Smooth muscle cell (in vitro differentiated cells): Measurements from ENCODE around the gene POU2F2. TPM values are rescaled to one million over a fixed set of nuclear protein-coding genes. Genes with fewer than 3 reads are reported as not detected.

Experiments
- DNase-seq: peaks from one replicate; lab custom pipeline; 2025; ENCODE audit not compliant: unreplicated experiment; lab: John Stamatoyannopoulos, UW
- H2AFZ ChIP-seq: fragments of 200-600 bp; sonication (generic); 2 replicates; pipeline ENCODE4 v1.6.0; 2016; ENCODE audit warnings: antibody characterized with exemption, low read depth, mild to moderate bottlenecking
- H3F3A ChIP-seq: fragments of 200-600 bp; sonication (generic); 2 replicates; pipeline ENCODE4 v1.6.0; 2017; ENCODE audit warnings: antibody characterized with exemption, low read depth
- H3K27ac ChIP-seq: fragments of 200-600 bp; sonication (generic); 2 replicates; pipeline ENCODE4 v1.5.1; 2016; ENCODE audit warnings: low read depth, mild to moderate bottlenecking
- H3K27me3 ChIP-seq: fragments of 200-600 bp; sonication (generic); 2 replicates; pipeline ENCODE4 v1.6.1; 2016; ENCODE audit warnings: low read depth, mild to moderate bottlenecking
- H3K36me3 ChIP-seq: fragments of 200-600 bp; sonication (generic); 2 replicates; pipeline ENCODE4 v1.5.1; 2016; ENCODE audit warnings: low read depth
- H3K4me1 ChIP-seq: fragments of 200-600 bp; sonication (generic); 2 replicates; pipeline ENCODE4 v1.5.1; 2016; ENCODE audit warnings: low read depth
- H3K4me2 ChIP-seq: fragments of 200-600 bp; sonication (generic); 2 replicates; pipeline ENCODE4 v1.6.0; 2016; ENCODE audit warnings: mild to moderate bottlenecking
- H3K4me3 ChIP-seq: fragments of 200-600 bp; sonication (generic); 2 replicates; pipeline ENCODE4 v1.5.1; 2016; ENCODE audit warnings: mild to moderate bottlenecking
- H3K79me2 ChIP-seq: fragments of 200-600 bp; sonication (generic); 2 replicates; pipeline ENCODE4 v1.6.0; 2016; ENCODE audit warnings: low read depth, mild to moderate bottlenecking
- H3K9ac ChIP-seq: fragments of 200-600 bp; sonication (generic); 2 replicates; pipeline ENCODE4 v1.6.0; 2016; ENCODE audit warnings: low read depth
- H3K9me3 ChIP-seq: fragments of 200-600 bp; sonication (generic); replicated peaks from 2 replicates; pipeline ENCODE4 v1.5.1; 2016; ENCODE audit warnings: low read depth
- H4K20me1 ChIP-seq: fragments of 200-600 bp; sonication (generic); 2 replicates; pipeline ENCODE4 v1.6.0; 2016; ENCODE audit warnings: low read depth
- WGBS: methylation state at CpG from one replicate; pipeline ENCODE4 v1.1.7; 2016; ENCODE audit warnings: low lambda C conversion rate; 5-methylcytosine and 5-hydroxymethylcytosine counted together
- polyA plus RNA-seq: library from polyadenylated mRNA; unstranded; fragments of >200 nt; fragmentation: Nextera tagmentation; extraction: Ambion mirVana; gene quantifications from 2 replicates; pipeline ENCODE4 v1.2.1, GENCODE V29; 2016
- total RNA-seq: library from RNA; depleted of rRNA; stranded (reverse); fragments of >200 nt; gene quantifications from 2 replicates; pipeline ENCODE4 v1.2.3, GENCODE V29; 2014
- TF ChIP-seq, protein P1 (sequence below): fragments of 200-600 bp; sonication (generic); IDR thresholded peaks from 2 replicates; pipeline ENCODE4 v1.5.1; 2017; ENCODE audit warnings: borderline replicate concordance, mild to moderate bottlenecking, antibody characterized with exemption; ENCODE audit not compliant: insufficient read depth, poor library complexity, severe bottlenecking

POU2F2 gene
- total and polyA plus RNA-seq, 2 experiments from 2014 or later, result 0.99 to 6.3 TPM

DNA sequence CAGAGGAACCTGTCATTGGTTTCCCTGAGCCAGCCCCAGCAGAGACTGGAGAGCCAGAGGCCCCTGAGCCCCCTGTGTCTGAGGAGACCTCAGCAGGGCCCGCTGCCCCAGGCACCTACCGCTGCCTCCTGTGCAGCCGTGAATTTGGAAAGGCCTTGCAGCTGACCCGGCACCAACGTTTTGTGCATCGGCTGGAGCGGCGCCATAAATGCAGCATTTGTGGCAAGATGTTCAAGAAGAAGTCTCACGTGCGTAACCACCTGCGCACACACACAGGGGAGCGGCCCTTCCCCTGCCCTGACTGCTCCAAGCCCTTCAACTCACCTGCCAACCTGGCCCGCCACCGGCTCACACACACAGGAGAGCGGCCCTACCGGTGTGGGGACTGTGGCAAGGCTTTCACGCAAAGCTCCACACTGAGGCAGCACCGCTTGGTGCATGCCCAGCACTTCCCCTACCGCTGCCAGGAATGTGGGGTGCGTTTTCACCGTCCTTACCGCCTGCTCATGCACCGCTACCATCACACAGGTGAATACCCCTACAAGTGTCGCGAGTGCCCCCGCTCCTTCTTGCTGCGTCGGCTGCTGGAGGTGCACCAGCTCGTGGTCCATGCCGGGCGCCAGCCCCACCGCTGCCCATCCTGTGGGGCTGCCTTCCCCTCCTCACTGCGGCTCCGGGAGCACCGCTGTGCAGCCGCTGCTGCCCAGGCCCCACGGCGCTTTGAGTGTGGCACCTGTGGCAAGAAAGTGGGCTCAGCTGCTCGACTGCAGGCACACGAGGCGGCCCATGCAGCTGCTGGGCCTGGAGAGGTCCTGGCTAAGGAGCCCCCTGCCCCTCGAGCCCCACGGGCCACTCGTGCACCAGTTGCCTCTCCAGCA lies 52.1 kb downstream of the POU2F2 start:
- Histone ChIP-seq H3K9me3 (no peaks in the 10 kb centered on the region), H2AFZ (no peak overlapping the region), H3K36me3 (no peaks in the 10 kb centered on the region), H4K20me1 (peaks cover 56% of the 10 kb centered on the region), H3K4me3 (no peak overlapping the region), H3K27me3 (no peaks in the 10 kb centered on the region), H3K4me1 (peaks cover 13% of the 10 kb centered on the region), H3K27ac (no peak overlapping the region), H3K79me2 (peaks cover 42% of the 10 kb centered on the region), H3F3A (no peaks in the 10 kb centered on the region), H3K4me2 (no peak overlapping the region), H3K9ac (no peak overlapping the region)
- 96% methylated on average over 44 of the region's 44 CpGs for WGBS
- TF ChIP-seq, protein P1, sequence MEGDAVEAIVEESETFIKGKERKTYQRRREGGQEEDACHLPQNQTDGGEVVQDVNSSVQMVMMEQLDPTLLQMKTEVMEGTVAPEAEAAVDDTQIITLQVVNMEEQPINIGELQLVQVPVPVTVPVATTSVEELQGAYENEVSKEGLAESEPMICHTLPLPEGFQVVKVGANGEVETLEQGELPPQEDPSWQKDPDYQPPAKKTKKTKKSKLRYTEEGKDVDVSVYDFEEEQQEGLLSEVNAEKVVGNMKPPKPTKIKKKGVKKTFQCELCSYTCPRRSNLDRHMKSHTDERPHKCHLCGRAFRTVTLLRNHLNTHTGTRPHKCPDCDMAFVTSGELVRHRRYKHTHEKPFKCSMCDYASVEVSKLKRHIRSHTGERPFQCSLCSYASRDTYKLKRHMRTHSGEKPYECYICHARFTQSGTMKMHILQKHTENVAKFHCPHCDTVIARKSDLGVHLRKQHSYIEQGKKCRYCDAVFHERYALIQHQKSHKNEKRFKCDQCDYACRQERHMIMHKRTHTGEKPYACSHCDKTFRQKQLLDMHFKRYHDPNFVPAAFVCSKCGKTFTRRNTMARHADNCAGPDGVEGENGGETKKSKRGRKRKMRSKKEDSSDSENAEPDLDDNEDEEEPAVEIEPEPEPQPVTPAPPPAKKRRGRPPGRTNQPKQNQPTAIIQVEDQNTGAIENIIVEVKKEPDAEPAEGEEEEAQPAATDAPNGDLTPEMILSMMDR, result no peak
- DNase-seq, result no peak

DNA sequence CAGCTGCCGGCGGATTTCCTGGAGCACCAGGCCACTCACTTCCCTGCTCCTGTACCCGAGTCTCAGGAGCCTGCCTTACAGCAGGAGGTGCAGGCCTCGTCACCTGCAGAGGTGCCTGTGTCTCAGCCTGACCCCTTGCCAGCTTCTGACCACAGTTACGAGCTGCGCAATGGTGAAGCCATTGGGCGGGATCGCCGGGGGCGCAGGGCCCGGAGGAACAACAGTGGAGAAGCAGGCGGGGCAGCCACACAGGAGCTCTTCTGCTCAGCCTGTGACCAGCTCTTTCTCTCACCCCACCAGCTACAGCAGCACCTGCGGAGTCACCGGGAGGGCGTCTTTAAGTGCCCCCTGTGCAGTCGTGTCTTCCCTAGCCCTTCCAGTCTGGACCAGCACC lies 53.0 kb downstream of the POU2F2 start:
- Histone ChIP-seq H3F3A (no peaks in the 10 kb centered on the region), H3K4me1 (peaks cover 16% of the 10 kb centered on the region), H3K79me2 (peaks cover 42% of the 10 kb centered on the region), H3K9me3 (no peaks in the 10 kb centered on the region), H3K27ac (no peak overlapping the region), H3K27me3 (no peaks in the 10 kb centered on the region), H4K20me1 (peaks cover 56% of the 10 kb centered on the region), H3K9ac (no peak overlapping the region), H3K4me3 (no peak overlapping the region), H3K4me2 (no peak overlapping the region), H2AFZ (no peak overlapping the region), H3K36me3 (no peaks in the 10 kb centered on the region)
- 84% methylated on average over 16 of the region's 16 CpGs for WGBS
- TF ChIP-seq, protein P1, result no peak
- no peak for DNase-seq

DNA sequence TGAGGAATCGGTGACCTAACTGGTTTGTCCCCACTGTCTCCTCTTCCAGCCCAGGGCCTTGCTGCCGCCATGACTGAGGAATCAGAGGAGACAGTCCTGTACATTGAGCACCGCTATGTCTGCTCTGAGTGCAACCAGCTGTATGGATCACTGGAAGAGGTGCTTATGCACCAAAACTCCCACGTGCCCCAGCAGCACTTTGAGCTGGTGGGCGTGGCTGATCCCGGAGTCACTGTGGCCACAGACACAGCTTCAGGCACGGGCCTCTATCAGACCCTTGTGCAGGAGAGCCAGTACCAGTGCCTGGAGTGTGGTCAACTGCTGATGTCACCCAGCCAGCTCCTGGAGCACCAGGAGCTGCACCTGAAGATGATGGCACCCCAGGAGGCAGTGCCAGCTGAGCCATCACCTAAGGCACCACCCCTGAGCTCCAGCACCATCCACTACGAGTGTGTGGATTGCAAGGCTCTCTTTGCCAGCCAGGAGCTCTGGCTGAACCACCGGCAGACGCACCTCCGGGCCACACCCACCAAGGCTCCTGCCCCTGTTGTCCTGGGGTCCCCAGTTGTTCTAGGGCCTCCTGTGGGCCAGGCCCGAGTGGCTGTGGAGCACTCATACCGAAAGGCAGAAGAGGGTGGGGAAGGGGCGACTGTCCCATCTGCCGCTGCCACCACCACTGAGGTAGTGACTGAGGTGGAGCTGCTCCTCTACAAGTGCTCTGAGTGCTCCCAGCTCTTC lies 53.5 kb downstream of the POU2F2 start:
- H3K79me2 ChIP-seq, result peaks cover 42% of the 10 kb centered on the region
- 89% methylated on average over 15 of the region's 15 CpGs for WGBS
- peaks cover 16% of the 10 kb centered on the region for H3K4me1 ChIP-seq
- H3K9ac ChIP-seq, result no peak overlapping the region
- no peaks in the 10 kb centered on the region for H3F3A ChIP-seq
- H3K4me3 ChIP-seq, result no peak overlapping the region
- H3K4me2 ChIP-seq, result no peak overlapping the region
- TF ChIP-seq, protein P1, result no peak
- no peaks in the 10 kb centered on the region for H3K36me3 ChIP-seq
- no peak overlapping the region for H3K27ac ChIP-seq
- H4K20me1 ChIP-seq, result peaks cover 56% of the 10 kb centered on the region
- H3K9me3 ChIP-seq, result no peaks in the 10 kb centered on the region
- no peak overlapping the region for H2AFZ ChIP-seq
- DNase-seq, result no peak
- no peaks in the 10 kb centered on the region for H3K27me3 ChIP-seq
